ENCODE results near the gene MCC.

- no peak for TF ChIP-seq POLR2A (IDR thresholded peaks at IDR 0.05; ENCODE audit: low read depth, low read length)
- TF ChIP-seq POLR2AphosphoS5 (IDR thresholded peaks at IDR 0.05; ENCODE audit: low read depth, low read length), result no peak
- TF ChIP-seq PAX5 (IDR thresholded peaks at IDR 0.05; ENCODE audit: insufficient read depth, low read length, severe bottlenecking), result no peak
Measured at GRCh38 chr5:113450929-113451328, 37.3 kb downstream of the MCC start.

All from GM12891 (cell line).